Gastroesophageal sphincter (tissue), 3 donors: ENCODE results near the gene CD300A.

Experiments
- CTCF ChIP-seq, 4 experiments: fragments of 200-600 bp in 2 of 4; fragments of 450-650 bp in 2 of 4; sonication (generic) in 1 of 4; IDR thresholded peaks; one replicate each; pipeline ENCODE4 v1.5.1; 2017 to 2019; ENCODE audit warnings: antibody characterized with exemption in 4 of 4, mild to moderate bottlenecking in 2 of 4, moderate library complexity in 2 of 4
- EP300 ChIP-seq: sonication (generic); formaldehyde crosslinking; IDR thresholded peaks from one replicate; pipeline ENCODE4 v1.6.1; 2017; ENCODE audit warnings: antibody characterized with exemption, mild to moderate bottlenecking
- POLR2A ChIP-seq, 2 donors: fragments of 450-650 bp; IDR thresholded peaks; one replicate each; pipeline ENCODE4 v1.6.1; 2017; ENCODE audit warnings: antibody characterized with exemption in 2 of 2, mild to moderate bottlenecking in 2 of 2, moderate library complexity in 1 of 2
- POLR2AphosphoS5 ChIP-seq: sonication (generic); formaldehyde crosslinking; IDR thresholded peaks from one replicate; pipeline ENCODE4 v1.6.1; 2017; ENCODE audit warnings: antibody characterized with exemption

GRCh38 chr17:74454197-74455024 is 12.0 kb upstream of the CD300A start:
- peak in 3 of 4 experiments; percentile 39 to 56 (median 54) for TF ChIP-seq CTCF (IDR thresholded peaks at IDR 0.05)
- TF ChIP-seq EP300: no peak
- TF ChIP-seq POLR2A (IDR thresholded peaks at IDR 0.05): peak; percentile 57 to 58
- TF ChIP-seq POLR2AphosphoS5: peak; percentile 77
